Hepatocyte (in vitro differentiated cells): ENCODE results near the gene C2CD3. TPM values are rescaled to one million over a fixed set of nuclear protein-coding genes. Genes with fewer than 3 reads are reported as not detected.

Experiments used
- DNase-seq: peaks from one replicate; pipeline ENCODE4 v3.0.0-alpha.2; 2016; ENCODE audit warnings: low spot score
- H2AFZ ChIP-seq: fragments of 200-600 bp; sonication (generic); 2 replicates; pipeline ENCODE4 v1.6.0; 2016; ENCODE audit warnings: antibody characterized with exemption, mild to moderate bottlenecking
- H3K27ac ChIP-seq: fragments of 200-600 bp; sonication (generic); 2 replicates; pipeline ENCODE4 v1.5.1; 2016; ENCODE audit warnings: mild to moderate bottlenecking
- H3K27me3 ChIP-seq: fragments of 200-600 bp; sonication (generic); 2 replicates; pipeline ENCODE4 v1.6.1; 2016
- H3K36me3 ChIP-seq: fragments of 200-600 bp; sonication (generic); replicated peaks from 2 replicates; pipeline ENCODE4 v1.5.1; 2016; ENCODE audit warnings: low read depth; ENCODE audit not compliant: insufficient read depth
- H3K4me1 ChIP-seq: fragments of 200-600 bp; sonication (generic); 2 replicates; pipeline ENCODE4 v1.5.1; 2016; ENCODE audit warnings: mild to moderate bottlenecking, moderate library complexity; ENCODE audit not compliant: insufficient read depth
- H3K4me2 ChIP-seq: fragments of 200-600 bp; sonication (generic); 2 replicates; pipeline ENCODE4 v1.6.0; 2016
- H3K4me3 ChIP-seq: fragments of 200-600 bp; sonication (generic); 2 replicates; pipeline ENCODE4 v1.5.1; 2016; ENCODE audit warnings: mild to moderate bottlenecking
- H3K79me2 ChIP-seq: fragments of 200-600 bp; sonication (generic); 2 replicates; pipeline ENCODE4 v1.6.0; 2017; ENCODE audit warnings: mild to moderate bottlenecking
- H3K9me2 ChIP-seq: fragments of 200-600 bp; sonication (generic); replicated peaks from 2 replicates; pipeline ENCODE4 v1.6.0; 2017; ENCODE audit warnings: mild to moderate bottlenecking; ENCODE audit not compliant: insufficient read depth
- H3K9me3 ChIP-seq: fragments of 200-600 bp; sonication (generic); 2 replicates; pipeline ENCODE4 v1.5.1; 2016; ENCODE audit warnings: low read depth, mild to moderate bottlenecking
- H4K20me1 ChIP-seq: fragments of 200-600 bp; sonication (generic); 2 replicates; pipeline ENCODE4 v1.6.0; 2016; ENCODE audit warnings: mild to moderate bottlenecking; ENCODE audit not compliant: insufficient read depth, poor library complexity, severe bottlenecking
- CTCF ChIP-seq: fragments of 200-600 bp; sonication (generic); IDR thresholded peaks from 2 replicates; pipeline ENCODE4 v1.5.1; 2016; ENCODE audit warnings: antibody characterized with exemption, mild to moderate bottlenecking; ENCODE audit not compliant: poor library complexity
- EZH2 ChIP-seq: fragments of 200-600 bp; sonication (generic); IDR thresholded peaks from 2 replicates; pipeline ENCODE4 v1.6.1; 2016; ENCODE audit warnings: antibody characterized with exemption, mild to moderate bottlenecking, borderline replicate concordance
- EZH2phosphoT487 ChIP-seq: fragments of 200-600 bp; sonication (generic); IDR thresholded peaks from one replicate; pipeline ENCODE4 v1.6.1; 2018; ENCODE audit warnings: antibody characterized with exemption, mild to moderate bottlenecking, low read depth, moderate library complexity; ENCODE audit not compliant: unreplicated experiment, severe bottlenecking
- WGBS: methylation state at CpG from one replicate; pipeline ENCODE4 v1.1.6; 2016; ENCODE audit warnings: low lambda C conversion rate; ENCODE audit errors: missing lambda C conversion rate; 5-methylcytosine and 5-hydroxymethylcytosine counted together
- polyA plus RNA-seq: library from polyadenylated mRNA; unstranded; fragments of >200 nt; fragmentation: Nextera tagmentation; extraction: Ambion mirVana; gene quantifications from 2 replicates; pipeline ENCODE4 v1.2.1, GENCODE V29; 2016
- total RNA-seq: library from RNA; depleted of rRNA; stranded (reverse); fragments of >200 nt; gene quantifications from 2 replicates; pipeline ENCODE4 v1.2.3, GENCODE V29; 2014

Gene C2CD3
- total and polyA plus RNA-seq, 2 experiments from 2014 or later = 9.8 to 16.3 TPM

DNA sequence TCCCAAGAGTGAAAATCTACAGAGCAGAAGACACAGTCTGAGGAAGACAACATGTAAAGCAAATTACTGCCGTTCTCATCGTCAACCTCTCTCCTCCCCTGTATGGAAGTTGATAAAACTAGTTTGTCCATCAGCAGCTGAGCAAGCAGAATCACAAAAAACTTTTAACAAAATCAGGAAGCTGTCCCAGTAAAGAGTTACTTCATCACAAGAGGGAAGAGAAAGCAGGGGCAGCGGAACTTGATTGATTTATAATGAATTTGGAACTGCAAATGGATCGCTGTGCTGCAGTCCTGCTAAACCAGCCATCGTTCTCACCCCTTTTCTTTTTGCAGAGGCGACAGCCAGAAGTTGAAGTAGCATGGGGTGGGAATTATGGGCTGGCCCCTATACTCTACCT lies 148.3 kb downstream of the C2CD3 start:
- Histone ChIP-seq H3K27ac (no peak overlapping the region), H2AFZ (no peak overlapping the region), H3K9me2 (no peaks in the 10 kb centered on the region), H3K36me3 (no peaks in the 10 kb centered on the region), H3K4me1 (peaks cover 24% of the 10 kb centered on the region), H3K4me3 (no peak overlapping the region), H3K79me2 (no peaks in the 10 kb centered on the region), H3K27me3 (no peaks in the 10 kb centered on the region), H3K4me2 (no peak overlapping the region), H4K20me1 (no peaks in the 10 kb centered on the region), H3K9me3 (no peaks in the 10 kb centered on the region)
- no peak for DNase-seq
- no peak for TF ChIP-seq EZH2phosphoT487
- TF ChIP-seq EZH2 = no peak
- no peak for TF ChIP-seq CTCF
- 93% methylated on average over 6 of the region's 6 CpGs for WGBS

GRCh38 chr11:74021998-74022397 lies 148.8 kb downstream of the C2CD3 start:
- Histone ChIP-seq H3K4me2 (no peak overlapping the region), H3K27me3 (no peaks in the 10 kb centered on the region), H3K36me3 (no peaks in the 10 kb centered on the region), H3K79me2 (no peaks in the 10 kb centered on the region), H3K27ac (no peak overlapping the region), H3K9me2 (no peaks in the 10 kb centered on the region), H3K9me3 (no peaks in the 10 kb centered on the region), H4K20me1 (no peaks in the 10 kb centered on the region), H3K4me1 (peaks cover 24% of the 10 kb centered on the region), H2AFZ (no peak overlapping the region), H3K4me3 (no peak overlapping the region)
- WGBS = 100% methylated on average over 6 of the region's 6 CpGs
- TF ChIP-seq EZH2 (no peak), CTCF (no peak), EZH2phosphoT487 (no peak)
- no peak for DNase-seq

GRCh38 chr11:74020539-74020938 lies 150.3 kb downstream of the C2CD3 start:
- Histone ChIP-seq H3K79me2 (no peaks in the 10 kb centered on the region), H3K4me3 (no peak overlapping the region), H4K20me1 (no peaks in the 10 kb centered on the region), H3K27me3 (no peaks in the 10 kb centered on the region), H3K9me2 (no peaks in the 10 kb centered on the region), H3K36me3 (no peaks in the 10 kb centered on the region), H3K4me1 (peaks cover 24% of the 10 kb centered on the region), H3K9me3 (no peaks in the 10 kb centered on the region), H3K4me2 (no peak overlapping the region), H2AFZ (no peak overlapping the region), H3K27ac (no peak overlapping the region)
- WGBS = 94% methylated on average over 4 of the region's 4 CpGs
- TF ChIP-seq CTCF (no peak), EZH2 (no peak), EZH2phosphoT487 (no peak)
- no peak for DNase-seq

- no peak for DNase-seq
- Histone ChIP-seq H3K27ac (peak overlapping the region; percentile 69), H3K36me3 (no peaks in the 10 kb centered on the region), H3K9me2 (no peaks in the 10 kb centered on the region), H3K4me1 (peaks cover 24% of the 10 kb centered on the region), H3K9me3 (no peaks in the 10 kb centered on the region), H3K4me2 (no peak overlapping the region), H4K20me1 (no peaks in the 10 kb centered on the region), H3K79me2 (no peaks in the 10 kb centered on the region), H2AFZ (no peak overlapping the region), H3K4me3 (no peak overlapping the region), H3K27me3 (no peaks in the 10 kb centered on the region)
- TF ChIP-seq EZH2 (no peak), EZH2phosphoT487 (no peak), CTCF (no peak)
- 85% methylated on average over 4 of the region's 4 CpGs for WGBS
Measured at GRCh38 chr11:74019860-74020259, 150.9 kb downstream of the C2CD3 start.
